HG02981 (cell line): Measurements from ENCODE around the gene CDC25B.
"Not testable (repeated sequence)": the region's sequence is repeated elsewhere in the genome, so short reads cannot be mapped to it uniquely, and the experiment has no call there.

Experiments
- ATAC-seq: cut with Tn5 transposase; IDR thresholded peaks from one replicate; pipeline ENCODE4 v1.9.1; 2021; ENCODE audit warnings: mild to moderate bottlenecking, moderate library complexity; ENCODE audit not compliant: unreplicated experiment

CDC25B gene

GRCh38 chr20:3784216-3784853 lies 11.8 kb upstream of the CDC25B start:
- ATAC-seq = no peak

GRCh38 chr20:3784863-3785239 lies 11.3 kb upstream of the CDC25B start:
- no peak for ATAC-seq

- ATAC-seq = no peak
Measured at GRCh38 chr20:3785240-3786125, 10.6 kb upstream of the CDC25B start.

DNA sequence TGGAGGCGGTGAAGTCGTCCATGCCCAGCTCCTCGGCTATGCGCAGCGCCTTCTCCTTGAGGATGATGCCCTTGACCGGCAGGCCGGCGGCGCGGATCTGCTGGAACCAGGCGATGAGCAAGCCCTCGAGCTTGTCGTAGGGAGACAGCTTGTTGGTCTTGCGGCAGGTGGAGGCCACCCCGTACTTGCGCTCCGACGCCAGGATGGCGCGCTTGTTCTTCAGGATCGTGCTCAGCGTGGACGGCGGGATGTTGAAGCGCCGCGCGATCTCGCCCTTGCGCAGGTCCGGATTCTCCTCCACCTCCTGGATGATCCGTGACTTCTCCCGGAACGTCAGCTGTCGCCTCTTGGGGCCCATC lies 10.0 kb upstream of the CDC25B start:
- peak; percentile 48 for ATAC-seq

- peak; percentile 81 for ATAC-seq
Measured at GRCh38 chr20:3786665-3787323, 9.3 kb upstream of the CDC25B start, which contains the start of gene CENPB. Gene CENPB, minus strand, starts transcription at chr20:3786740. Its CDS starts 257 bp downstream, at chr20:3786483.

DNA sequence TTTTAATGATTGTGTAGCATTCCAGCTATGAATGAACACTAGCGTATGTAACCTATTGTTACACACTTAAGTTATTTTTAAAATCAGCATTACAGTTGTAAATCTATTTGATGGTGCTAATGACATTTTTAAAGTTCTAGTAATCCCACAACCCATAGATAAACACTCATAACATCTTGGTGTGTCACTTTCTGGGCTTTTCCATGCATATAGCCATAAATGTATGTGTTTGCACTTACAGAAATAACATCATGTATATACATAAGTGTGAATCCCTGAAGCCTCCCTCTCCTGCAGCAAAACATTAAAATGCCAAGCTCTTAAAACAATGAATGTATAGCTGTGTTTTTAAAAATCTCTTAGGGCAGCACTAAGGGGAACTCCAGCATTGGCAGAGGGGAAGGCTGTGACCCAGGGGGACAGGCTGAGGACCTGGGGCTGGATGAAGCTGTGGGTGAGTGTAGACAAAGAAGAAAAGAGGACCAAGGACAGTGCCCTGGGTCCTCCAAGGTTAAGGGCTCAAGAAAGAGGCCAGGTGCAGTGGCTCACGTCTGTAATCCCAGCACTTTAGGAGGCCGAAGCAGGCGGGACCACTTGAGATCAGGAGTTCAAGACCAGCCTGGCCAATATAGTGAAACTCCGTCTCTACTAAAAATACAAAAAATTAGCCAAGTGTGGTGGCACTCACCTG lies 8.6 kb upstream of the CDC25B start:
- no peak for ATAC-seq

DNA sequence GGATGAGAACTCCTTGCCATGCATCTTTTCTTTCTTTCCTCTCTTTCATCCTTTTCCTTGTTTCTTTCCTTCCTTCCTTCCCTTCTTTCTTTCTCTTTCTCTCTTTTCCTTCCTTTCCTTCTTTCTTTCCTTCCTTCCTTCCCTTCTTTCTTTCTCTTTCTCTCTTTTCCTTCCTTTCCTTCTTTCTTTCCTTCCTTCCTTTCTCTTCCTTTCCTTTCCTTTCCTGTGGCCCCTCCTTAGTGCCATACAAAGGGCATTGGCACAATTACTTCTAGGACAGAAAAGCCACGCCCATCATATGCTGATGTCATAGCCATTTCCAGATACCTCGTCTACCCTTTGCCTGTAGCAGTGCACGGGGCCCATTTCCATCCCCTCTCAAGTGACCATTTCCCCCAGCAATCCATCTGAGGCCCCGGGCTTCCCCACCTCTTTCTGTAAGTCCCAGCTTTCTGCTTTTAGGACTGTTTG lies 7.4 kb upstream of the CDC25B start:
- no peak for ATAC-seq

DNA sequence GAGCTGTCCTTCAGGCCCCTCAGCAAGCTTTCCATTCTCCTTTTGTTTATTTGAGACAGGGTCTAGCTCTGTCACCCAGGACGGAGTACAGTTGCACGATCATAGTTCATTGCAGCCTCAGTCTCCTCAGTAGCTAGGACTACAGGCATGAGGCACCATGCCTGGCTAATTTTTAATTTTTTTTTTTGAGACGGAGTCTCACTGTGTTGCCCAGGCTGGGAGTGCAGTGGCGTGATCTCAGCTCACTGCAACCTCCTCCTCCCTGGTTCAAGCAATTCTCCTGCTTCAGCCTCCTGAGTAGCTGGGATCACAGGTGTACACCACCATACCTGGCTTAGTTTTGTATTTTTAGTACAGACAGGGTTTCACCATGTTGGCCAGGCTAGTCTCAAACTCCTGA lies 6.9 kb upstream of the CDC25B start:
- ATAC-seq = not testable (repeated sequence)

DNA sequence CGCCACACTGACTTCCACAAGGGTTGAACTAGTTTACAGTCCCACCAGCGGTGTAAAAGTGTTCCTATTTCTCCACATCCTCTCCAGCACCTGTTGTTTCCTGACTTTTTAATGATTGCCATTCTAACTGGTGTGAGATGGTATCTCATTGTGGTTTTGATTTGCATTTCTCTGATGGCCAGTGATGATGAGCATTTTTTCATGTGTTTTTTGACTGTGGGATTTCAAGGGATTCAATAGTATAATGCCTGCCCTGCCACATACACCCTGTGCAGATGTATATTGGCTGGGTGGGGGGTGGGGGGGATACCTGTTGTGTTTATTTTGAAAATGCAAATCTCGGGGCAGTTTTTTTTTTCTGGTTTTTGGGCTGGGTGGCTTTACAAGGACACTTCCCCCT lies 1.9 kb upstream of the CDC25B start:
- not testable (repeated sequence) for ATAC-seq

GRCh38 chr20:3794701-3795420 lies 1.2 kb upstream of the CDC25B start:
- ATAC-seq = no peak

DNA sequence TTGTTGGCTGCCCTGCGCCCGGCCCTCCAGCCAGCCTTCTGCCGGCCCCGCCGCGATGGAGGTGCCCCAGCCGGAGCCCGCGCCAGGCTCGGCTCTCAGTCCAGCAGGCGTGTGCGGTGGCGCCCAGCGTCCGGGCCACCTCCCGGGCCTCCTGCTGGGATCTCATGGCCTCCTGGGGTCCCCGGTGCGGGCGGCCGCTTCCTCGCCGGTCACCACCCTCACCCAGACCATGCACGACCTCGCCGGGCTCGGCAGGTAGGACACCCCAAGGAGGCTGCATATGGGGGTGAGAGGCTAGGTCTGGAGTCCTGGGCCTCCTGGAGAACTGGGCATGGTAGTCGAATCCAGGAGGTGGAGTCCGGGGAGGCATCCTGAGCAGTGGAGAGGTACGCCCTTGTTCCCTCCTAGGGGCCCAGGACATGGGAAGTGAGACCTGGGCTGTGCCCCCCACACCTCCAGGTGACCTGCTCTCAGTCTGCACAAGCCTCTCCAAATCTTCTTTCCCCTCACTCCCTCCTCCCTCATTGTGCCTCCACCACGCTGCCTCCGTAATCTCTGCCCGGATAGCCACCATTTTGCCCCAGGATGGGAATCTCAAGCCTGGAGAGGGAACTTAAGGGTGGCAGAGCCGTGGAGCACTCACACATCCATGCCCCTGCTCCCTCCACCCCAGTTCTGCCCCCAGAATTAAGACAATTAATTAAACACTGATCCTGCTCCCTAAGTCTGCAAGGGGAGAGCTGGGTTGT lies 541 bp downstream of the CDC25B start:
- ATAC-seq = no peak

GRCh38 chr20:3797226-3797545 lies 1.1 kb downstream of the CDC25B start:
- no peak for ATAC-seq

DNA sequence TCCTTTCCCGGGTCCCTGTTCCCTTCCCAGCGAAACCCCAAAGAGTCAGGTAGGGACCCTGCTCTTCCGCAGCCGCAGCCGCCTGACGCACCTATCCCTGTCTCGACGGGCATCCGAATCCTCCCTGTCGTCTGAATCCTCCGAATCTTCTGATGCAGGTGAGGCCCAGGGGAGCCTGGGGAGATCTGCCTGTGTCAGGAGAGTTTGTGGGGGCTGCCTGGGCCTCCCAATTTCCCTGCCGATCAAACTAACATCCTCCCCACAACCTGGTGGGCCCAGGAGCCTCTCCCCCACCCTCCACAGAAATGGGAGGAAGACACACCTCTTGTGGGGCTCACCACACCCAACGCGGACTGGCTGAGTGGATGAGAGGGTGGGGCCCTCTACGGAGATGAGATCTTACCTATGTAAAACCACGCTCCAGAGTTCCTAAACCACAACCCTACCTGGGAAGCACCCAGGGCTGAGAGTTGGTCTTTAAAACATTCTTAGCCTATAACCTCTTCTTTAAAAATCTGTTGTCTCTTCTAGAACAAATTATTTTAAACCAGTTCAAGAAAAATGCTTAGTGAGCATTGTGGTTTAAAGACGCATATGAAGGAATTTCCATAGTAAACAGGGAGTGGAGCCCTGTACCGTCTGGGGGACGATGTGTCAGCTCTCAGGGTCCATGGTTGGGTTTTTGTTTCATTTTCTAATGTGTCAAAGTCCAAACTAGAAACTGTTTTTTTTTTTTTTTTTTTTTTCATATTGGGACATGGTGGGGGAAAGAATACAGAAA lies 1.7 kb downstream of the CDC25B start:
- no peak for ATAC-seq

GRCh38 chr20:3798373-3798768 lies 2.3 kb downstream of the CDC25B start:
- no peak for ATAC-seq

GRCh38 chr20:3798908-3799248 lies 2.8 kb downstream of the CDC25B start:
- no peak for ATAC-seq

GRCh38 chr20:3800256-3800877 lies 4.3 kb downstream of the CDC25B start:
- ATAC-seq = no peak

DNA sequence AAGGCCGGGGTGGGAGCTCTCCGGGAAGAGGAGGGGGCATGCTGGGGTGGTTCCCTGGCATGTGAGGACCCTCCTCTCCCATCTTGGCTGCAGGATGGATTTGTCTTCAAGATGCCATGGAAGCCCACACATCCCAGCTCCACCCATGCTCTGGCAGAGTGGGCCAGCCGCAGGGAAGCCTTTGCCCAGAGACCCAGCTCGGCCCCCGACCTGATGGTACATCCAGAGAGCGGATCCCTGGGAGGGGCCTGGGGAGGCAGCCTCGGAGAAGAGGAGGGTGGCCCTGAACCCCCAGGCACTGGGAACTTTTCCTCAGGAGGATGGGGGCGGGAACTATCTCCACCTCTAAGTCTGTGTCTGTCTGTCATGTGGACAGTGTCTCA lies 4.8 kb downstream of the CDC25B start:
- ATAC-seq = no peak

GRCh38 chr20:3801299-3801698 lies 5.2 kb downstream of the CDC25B start:
- ATAC-seq = no peak

DNA sequence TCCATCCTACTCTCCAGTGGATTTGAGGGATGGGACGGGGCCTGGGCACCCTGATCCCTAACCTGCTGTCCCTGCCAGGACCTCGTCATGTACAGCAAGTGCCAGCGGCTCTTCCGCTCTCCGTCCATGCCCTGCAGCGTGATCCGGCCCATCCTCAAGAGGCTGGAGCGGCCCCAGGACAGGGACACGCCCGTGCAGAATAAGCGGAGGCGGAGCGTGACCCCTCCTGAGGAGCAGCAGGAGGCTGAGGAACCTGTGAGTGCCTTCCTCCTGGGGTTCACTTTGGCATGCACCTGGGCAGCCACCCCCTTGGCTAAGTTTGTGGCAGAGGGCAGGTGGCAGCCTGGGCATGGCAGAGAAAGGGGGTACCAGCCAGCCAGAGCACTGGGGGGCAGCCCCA lies 5.7 kb downstream of the CDC25B start:
- ATAC-seq = no peak
